Fibroblast of villous mesenchyme (primary cell): ENCODE data around the gene KLHL17. TPM values are rescaled to one million over a fixed set of nuclear protein-coding genes. Genes with fewer than 3 reads are reported as not detected.

Experiments used
- DNase-seq: peaks from one replicate; pipeline ENCODE4 v3.0.0-alpha.2; 2010; ENCODE audit warnings: low read depth
- H3K4me3 ChIP-seq: 2 replicates; pipeline ENCODE4 v1.5.1; 2011; ENCODE audit warnings: low read depth, mild to moderate bottlenecking, low read length
- total RNA-seq: library from RNA; depleted of rRNA; stranded (reverse); fragments of >200 nt; gene quantifications from 2 replicates; pipeline ENCODE4 v1.2.3, GENCODE V29; 2012
- TF ChIP-seq, protein P1 (sequence below): IDR thresholded peaks from 2 replicates; pipeline ENCODE4 v1.5.1; 2012; ENCODE audit warnings: low read depth, mild to moderate bottlenecking, low read length; ENCODE audit not compliant: insufficient read depth

KLHL17 gene
- total RNA-seq, 1 donor = 6.0 TPM

DNA sequence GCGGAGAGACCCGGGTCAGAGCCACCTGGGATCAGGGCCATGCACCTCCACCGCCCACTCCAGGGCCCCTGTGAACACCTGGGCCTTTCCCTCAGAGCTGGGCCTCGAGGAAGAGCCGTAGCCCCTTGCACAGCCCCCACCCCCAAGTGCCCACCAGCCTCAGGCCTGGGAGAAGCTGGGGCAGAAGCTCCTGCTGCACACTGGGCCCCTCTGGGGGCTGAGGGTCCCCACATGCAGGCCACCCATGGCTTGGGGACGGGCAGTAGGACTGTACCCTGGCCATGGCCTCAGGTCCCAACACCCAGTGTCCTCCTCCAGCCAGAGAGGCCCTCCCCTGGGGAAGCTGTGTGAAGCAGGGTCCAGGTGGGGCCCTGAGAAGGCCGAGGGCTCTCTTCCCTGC is 7.8 kb upstream of the KLHL17 start:
- no peak for DNase-seq
- H3K4me3 ChIP-seq = no peak overlapping the region
- TF ChIP-seq, protein P1, sequence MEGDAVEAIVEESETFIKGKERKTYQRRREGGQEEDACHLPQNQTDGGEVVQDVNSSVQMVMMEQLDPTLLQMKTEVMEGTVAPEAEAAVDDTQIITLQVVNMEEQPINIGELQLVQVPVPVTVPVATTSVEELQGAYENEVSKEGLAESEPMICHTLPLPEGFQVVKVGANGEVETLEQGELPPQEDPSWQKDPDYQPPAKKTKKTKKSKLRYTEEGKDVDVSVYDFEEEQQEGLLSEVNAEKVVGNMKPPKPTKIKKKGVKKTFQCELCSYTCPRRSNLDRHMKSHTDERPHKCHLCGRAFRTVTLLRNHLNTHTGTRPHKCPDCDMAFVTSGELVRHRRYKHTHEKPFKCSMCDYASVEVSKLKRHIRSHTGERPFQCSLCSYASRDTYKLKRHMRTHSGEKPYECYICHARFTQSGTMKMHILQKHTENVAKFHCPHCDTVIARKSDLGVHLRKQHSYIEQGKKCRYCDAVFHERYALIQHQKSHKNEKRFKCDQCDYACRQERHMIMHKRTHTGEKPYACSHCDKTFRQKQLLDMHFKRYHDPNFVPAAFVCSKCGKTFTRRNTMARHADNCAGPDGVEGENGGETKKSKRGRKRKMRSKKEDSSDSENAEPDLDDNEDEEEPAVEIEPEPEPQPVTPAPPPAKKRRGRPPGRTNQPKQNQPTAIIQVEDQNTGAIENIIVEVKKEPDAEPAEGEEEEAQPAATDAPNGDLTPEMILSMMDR = no peak

DNA sequence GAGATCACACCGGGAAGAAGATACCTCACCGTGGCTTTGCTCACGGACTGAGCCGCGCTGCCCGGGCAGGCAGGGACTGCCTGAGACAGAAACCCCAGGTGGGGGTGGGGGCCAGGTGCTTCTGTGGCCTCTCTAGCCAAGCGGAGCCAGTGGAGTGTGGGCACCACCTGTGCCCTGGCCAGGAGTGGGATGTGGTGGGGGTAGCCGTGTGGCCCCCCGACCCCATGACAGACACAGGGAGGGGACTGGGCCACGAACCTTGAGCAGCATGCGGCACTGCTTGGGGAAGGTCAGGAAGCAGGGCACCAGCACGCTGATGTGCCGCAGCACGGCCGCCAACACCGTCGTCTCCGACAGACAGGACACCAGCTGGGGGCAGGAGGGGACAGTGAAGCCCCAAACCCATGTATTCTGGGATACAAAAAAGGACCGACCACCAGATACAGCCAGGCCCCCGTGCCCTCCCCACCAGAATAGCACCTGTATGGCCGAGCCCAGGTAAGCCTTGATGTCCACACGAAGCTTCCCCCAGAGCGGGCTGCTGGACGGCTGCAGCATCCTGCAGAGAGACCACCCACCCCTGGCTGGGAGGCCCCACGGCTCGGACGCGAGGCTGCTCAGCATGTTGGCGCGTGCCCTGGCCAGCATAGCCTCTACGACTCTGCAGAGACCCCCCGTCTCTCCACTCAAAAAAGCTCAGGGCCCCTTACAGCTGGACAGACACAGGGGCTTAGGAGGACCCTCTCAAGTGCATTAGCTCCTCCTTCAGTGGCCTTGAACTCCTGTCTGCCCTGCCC is 6.7 kb upstream of the KLHL17 start:
- TF ChIP-seq, protein P1 = no peak
- no peak for DNase-seq
- H3K4me3 ChIP-seq = no peak overlapping the region

DNA sequence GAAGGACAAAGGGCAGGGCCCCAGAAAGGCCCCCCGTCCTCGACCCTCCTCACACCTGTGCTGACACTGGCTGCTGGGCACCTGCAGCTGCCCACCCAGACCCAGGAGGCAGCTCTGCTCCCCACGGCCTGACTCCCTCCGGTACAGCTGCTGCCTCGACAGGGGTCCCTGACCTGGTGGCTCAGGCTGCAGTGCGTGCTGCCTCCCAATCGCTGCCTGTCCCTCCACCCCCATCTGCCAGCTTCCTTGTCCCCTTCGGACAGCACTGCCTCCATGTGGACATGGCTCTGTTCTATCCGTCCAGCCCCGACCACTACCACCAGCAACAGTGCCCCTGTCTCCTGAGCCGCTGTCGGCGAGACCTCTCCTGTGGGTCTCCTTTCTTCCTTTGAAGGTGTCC is 5.5 kb upstream of the KLHL17 start:
- TF ChIP-seq, protein P1 = no peak
- no peak for DNase-seq

DNA sequence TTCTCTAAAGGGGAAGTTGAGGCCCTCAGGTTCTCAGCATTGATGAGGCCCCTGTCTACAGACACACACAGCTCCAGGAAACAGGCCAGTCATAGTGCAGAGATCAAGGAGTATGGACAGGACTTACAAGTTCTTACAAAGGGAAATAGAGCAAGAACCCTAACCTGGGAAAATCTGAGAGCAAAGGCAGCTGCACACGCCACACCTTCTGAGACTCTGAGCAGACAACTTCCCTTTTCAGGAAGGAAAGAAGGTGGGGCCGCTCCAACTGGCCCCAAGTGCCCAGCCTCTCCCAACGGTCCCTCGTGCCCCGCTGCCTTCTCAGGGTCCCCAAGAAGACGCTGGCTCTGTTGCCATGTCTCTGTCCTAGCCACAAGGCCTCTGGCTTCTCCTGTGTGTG is 4.9 kb upstream of the KLHL17 start:
- DNase-seq = no peak
- H3K4me3 ChIP-seq = no peak overlapping the region
- TF ChIP-seq, protein P1 = no peak

More for the DNA sequence above, 5.5 kb upstream of the KLHL17 start:
- no peak overlapping the region for H3K4me3 ChIP-seq

- no peak overlapping the region for H3K4me3 ChIP-seq
- DNase-seq = no peak
- TF ChIP-seq, protein P1 = no peak
Observed at GRCh38 chr1:956636-957035, 3.7 kb upstream of the KLHL17 start.

DNA sequence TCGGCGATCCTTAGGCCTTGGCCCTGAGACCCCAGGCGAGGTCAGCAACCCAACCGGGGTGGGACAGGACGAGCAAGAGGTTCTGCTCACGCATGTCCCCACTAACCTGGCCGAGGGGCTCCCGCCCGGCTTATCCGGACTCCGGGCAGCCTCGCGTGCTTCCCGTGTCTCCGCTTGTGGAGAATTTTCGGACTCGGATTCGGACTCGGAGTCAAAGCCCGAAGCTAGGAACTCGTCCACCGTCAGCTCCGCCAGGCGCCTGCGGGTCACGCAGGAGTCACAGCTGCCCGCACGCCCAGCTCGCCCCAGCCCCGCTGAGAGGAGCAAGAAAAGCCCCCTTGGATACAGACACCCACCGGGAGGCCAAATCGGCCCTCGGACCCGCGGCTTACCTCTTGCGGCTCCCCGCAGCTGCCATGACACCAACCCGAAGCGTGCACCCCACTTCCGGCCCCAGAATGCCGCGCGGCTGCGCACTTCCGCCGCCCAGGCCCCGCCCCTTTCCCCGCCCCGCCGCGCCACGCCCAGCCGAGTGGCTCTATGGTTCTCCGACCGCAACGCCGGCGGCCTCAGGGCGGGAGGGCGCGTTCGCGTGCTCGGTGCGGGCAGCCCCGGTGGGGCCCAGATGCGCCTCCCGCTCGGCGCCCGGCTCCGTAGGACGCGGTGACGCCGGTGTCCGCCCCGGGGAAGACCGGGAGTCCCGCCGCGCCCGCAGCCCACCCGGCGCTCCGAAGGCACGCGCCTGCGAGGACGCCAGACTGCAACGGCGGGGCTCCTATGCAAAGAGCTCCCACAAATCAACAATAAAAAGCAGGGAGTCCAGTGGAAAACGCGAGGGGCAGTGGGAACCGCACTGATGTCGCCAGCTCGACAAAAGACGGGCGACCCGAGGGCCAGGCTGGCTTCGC is 1.3 kb upstream of the KLHL17 start, which contains the start of gene NOC2L:
Gene NOC2L, minus strand, starts transcription at position 434 of the 908 bp plus-strand sequence. Its CDS starts 16 bp downstream, at position 418.
- peak; percentile 88 for DNase-seq
- peak within 1 kb of the TSS; percentile 99 for H3K4me3 ChIP-seq
- TF ChIP-seq, protein P1 = no peak
